Ishikawa (cell line): ENCODE results near the gene VIPR2.

Experiments
- CREB1 ChIP-seq: IDR thresholded peaks from 2 replicates; pipeline ENCODE4 v1.6.1; 2012; ENCODE audit warnings: low read depth
- USF1 ChIP-seq: IDR thresholded peaks from 2 replicates; pipeline ENCODE4 v1.6.1; 2012
- ZBTB7A ChIP-seq: IDR thresholded peaks from 2 replicates; pipeline ENCODE4 v1.6.1; 2012; ENCODE audit warnings: low read depth
- TF ChIP-seq, protein P1 (sequence below): IDR thresholded peaks from 2 replicates; pipeline ENCODE4 v1.6.1; 2012; ENCODE audit warnings: low read depth, mild to moderate bottlenecking
- TF ChIP-seq, protein P2 (sequence below): IDR thresholded peaks from 2 replicates; pipeline ENCODE4 v1.6.1; 2012

- TF ChIP-seq, protein P1, sequence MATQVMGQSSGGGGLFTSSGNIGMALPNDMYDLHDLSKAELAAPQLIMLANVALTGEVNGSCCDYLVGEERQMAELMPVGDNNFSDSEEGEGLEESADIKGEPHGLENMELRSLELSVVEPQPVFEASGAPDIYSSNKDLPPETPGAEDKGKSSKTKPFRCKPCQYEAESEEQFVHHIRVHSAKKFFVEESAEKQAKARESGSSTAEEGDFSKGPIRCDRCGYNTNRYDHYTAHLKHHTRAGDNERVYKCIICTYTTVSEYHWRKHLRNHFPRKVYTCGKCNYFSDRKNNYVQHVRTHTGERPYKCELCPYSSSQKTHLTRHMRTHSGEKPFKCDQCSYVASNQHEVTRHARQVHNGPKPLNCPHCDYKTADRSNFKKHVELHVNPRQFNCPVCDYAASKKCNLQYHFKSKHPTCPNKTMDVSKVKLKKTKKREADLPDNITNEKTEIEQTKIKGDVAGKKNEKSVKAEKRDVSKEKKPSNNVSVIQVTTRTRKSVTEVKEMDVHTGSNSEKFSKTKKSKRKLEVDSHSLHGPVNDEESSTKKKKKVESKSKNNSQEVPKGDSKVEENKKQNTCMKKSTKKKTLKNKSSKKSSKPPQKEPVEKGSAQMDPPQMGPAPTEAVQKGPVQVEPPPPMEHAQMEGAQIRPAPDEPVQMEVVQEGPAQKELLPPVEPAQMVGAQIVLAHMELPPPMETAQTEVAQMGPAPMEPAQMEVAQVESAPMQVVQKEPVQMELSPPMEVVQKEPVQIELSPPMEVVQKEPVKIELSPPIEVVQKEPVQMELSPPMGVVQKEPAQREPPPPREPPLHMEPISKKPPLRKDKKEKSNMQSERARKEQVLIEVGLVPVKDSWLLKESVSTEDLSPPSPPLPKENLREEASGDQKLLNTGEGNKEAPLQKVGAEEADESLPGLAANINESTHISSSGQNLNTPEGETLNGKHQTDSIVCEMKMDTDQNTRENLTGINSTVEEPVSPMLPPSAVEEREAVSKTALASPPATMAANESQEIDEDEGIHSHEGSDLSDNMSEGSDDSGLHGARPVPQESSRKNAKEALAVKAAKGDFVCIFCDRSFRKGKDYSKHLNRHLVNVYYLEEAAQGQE: no peak
- TF ChIP-seq CREB1: no peak
- no peak for TF ChIP-seq ZBTB7A
- TF ChIP-seq USF1: no peak
- TF ChIP-seq, protein P2, sequence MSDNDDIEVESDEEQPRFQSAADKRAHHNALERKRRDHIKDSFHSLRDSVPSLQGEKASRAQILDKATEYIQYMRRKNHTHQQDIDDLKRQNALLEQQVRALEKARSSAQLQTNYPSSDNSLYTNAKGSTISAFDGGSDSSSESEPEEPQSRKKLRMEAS: no peak
These were observed 35.6 kb downstream of the VIPR2 start for GRCh38 chr7:159108941-159109652.
